LHCN-M2 (cell line): ENCODE measurements around the gene CLTRN. TPM values are rescaled to one million over a fixed set of nuclear protein-coding genes. Genes with fewer than 3 reads are reported as not detected.
A peak's percentile ranks its signal among the peaks of the same experiment; 100 is the strongest.
"Not testable (repeated sequence)": the region's sequence is repeated elsewhere in the genome, so short reads cannot be mapped to it uniquely, and the experiment has no call there.

Source experiments
- DNase-seq: peaks from one replicate; pipeline ENCODE4 v3.0.0-alpha.2; 2012; ENCODE audit warnings: low read depth
- polyA plus RNA-seq: library from polyadenylated mRNA; unstranded; fragments of >200 nt; gene quantifications from one replicate; pipeline ENCODE4 v1.2.1, GENCODE V29; 2012; ENCODE audit warnings: missing spikeins
- total RNA-seq: library from RNA; depleted of rRNA; stranded (reverse); fragments of >200 nt; gene quantifications from 2 replicates; pipeline ENCODE4 v1.2.3, GENCODE V29; 2014; rRNA removed

CLTRN gene
- total RNA-seq, result not detected in 2 replicates
- polyA plus RNA-seq, result 0.07 TPM

- DNase-seq, result no peak
Measured at GRCh38 chrX:15664487-15665444, at the start of gene CLTRN. Gene CLTRN, minus strand, starts transcription at chrX:15664805. Its CDS starts 30 bp downstream, at chrX:15664775.

DNA sequence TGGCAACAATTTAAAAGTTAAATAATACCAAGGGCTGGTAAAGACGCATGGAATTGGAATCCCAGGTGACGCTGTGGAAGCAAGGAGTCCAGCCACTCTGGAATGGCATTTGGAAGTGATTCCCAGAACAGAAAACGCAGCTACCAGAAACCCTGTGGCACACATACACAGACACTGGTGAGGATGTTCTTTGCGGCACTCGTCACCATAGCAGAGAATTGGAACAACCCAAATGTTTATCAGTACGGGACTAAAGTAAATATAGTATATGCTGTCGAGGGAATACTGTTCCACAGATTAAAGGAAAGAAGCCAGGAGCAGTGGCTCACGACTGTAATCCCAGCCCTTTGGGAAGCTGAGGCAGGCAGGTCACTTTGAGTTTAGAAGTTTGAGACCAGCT, 39.7 kb upstream of the CLTRN start:
- not testable (repeated sequence) for DNase-seq

DNA sequence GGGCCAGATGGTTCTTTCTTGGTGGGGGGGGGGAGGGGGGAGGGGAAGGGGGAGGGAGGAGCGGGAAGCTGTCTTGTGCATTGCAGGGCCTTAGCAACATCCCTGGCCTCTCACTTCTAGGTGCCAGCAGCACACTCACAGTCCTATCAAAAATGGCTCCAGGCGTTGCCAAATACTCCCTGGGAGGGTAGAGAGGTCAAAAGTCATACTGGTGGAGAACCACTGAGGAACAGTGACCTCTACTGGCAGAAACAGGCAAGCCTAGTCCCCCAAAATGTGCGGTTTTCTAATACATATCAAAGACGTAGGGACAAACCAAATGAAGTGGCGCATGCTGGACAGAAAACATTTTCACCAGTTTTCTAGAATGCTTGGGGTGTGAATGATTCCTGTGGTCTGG, 39.2 kb upstream of the CLTRN start:
- DNase-seq, result not testable (repeated sequence)

DNA sequence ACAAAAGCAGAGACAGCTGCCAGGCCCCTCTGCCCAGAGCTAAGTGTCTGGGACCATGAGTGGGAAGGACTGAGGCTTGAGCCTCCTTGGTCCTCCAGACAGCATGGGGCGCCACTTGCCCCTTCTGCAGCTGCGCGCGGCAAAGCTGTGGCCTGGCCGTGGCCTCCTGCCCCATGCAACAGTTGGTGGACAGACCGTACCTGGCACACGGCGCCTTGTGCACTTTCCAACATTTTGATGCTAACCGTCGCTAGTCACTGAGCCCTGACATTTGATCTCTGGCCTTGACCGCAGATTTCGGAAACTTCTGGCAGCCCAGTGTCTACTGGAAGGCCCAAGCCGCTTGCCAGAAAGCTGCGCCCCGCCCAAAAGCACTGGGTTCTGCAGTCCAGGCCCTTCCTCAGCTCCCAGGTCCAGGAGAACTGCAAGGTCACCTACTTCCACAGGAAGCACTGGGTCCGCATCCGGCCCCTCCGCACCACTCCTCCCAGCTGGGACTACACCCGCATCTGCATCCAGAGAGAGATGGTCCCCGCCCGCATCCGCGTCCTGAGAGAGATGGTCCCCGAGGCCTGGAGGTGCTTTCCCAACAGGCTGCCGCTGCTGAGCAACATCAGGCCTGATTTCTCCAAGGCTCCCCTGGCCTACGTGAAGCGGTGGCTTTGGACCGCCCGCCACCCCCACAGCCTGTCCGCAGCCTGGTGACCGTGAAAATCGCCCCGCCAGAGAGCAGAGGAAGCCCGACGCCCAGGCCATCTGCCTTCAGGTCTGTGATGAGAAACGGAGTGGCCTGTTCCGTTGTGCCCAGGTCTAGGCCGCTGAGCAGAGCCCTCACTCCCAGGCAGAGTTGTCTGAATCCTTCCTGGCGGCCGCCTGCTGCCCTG, 38.1 kb upstream of the CLTRN start:
- no peak for DNase-seq

GRCh38 chrX:15696516-15696915, 31.9 kb upstream of the CLTRN start:
- no peak for DNase-seq

DNA sequence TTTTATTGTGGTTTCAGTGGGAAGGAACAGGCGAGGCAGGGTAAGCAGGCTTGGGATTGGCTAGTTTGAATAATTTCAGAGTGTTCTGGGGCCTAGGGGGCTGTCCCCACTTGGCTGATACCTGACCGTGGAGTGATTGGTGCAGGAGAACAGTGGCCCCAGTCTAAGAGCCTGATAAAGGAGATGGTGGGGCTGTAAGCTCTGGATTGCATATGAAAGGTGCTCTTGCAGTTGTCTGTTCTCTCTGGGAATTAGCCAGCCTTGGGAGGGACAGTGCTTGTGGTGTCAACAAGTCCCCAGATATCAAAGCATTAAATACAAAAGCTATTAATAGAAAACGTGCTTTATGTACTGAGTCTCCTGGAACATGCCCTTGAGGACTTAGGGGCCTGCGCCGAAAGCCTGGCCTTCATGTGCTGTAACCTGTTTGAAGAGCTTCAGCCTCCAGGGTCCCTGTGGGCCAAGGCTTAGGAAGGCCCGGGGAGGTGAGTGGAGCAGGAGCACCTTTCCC, 30.4 kb upstream of the CLTRN start:
- DNase-seq, result no peak

- peak; percentile 49 for DNase-seq
Measured at GRCh38 chrX:15686818-15687685, 22.4 kb upstream of the CLTRN start.

DNA sequence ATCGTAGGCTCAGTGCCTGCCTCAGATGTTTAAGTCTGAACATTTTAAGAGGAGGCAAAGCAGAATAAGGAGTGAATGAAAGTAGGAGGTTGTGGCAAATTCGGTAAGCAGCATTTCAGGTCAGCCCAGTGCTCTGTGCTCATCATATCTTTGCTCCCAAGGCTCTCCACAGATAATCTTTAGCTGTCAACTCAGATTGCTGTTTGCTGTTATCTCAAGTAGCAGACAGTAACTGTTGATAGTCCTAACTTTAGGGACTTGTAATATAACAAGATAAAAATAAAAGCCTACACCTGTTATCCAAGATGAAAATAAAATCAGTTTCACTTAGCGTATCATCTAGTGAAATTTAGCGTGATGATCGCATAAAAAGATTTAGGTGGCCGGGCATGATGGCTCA, 18.6 kb upstream of the CLTRN start:
- no peak for DNase-seq

GRCh38 chrX:15681433-15681832, 16.8 kb upstream of the CLTRN start:
- DNase-seq, result no peak

DNA sequence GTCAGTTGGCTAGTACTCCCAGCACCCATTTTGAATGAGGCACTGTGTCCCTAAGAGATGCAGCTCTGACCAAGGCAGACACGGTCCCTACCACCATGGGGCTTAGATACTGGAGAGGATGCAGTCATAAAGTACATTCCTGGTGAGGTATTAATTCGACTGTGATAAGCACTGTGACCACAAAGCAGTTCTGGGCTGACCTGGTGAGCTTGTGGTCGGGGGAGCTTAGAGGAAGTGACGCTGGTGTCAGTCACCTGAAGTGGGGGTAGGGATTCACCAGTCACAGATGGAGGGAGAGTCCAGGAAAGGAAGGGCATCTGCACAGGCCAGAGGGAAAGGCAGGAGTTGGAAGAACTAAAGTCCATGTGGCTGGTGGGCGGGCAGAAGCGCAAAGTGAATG, 15.8 kb upstream of the CLTRN start:
- DNase-seq, result peak; percentile 35

GRCh38 chrX:15679246-15679645, 14.6 kb upstream of the CLTRN start:
- DNase-seq, result no peak

DNA sequence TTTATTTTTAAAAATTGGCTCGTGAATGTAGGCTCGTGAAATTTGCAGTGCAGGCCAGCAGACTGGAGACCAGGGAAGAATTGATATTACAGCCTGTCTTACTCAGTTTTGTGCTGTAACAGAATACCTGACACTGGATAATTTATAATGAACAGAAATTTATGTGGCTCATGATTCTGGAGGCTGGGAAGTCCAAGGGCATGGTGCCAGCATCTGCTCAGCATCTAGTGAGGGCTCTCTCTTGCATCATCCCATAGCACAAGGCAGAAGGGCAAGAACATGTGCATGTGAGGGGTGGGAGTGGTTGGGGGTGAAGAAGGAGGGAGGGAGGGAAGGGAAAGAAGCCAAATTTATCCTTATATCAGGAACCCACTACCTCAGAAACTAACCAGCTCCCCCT, 13.7 kb upstream of the CLTRN start:
- no peak for DNase-seq

GRCh38 chrX:15676886-15677285, 12.3 kb upstream of the CLTRN start:
- DNase-seq, result no peak

DNA sequence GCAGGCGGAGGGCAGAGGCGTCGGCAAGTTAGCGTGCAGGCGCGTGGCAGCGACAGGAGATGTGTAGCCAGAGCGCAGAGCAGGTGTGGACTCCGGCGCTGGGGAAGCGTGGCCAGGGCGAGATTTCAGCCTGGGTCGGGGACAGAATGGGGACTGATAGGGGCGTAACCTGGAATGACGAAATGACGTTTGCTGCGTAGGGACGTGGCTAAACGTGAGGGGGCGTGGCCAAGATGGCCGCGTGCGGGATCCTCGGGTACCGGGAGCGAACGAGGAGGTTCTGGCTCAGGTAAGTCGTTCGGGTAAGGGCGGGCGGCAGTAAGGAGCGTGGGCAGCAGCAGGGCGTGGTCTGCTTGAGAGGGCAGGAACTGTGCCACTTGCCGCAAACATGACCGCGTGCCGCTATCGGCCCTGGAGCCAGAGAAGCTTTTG, 10.9 kb upstream of the CLTRN start:
- no peak for DNase-seq

DNA sequence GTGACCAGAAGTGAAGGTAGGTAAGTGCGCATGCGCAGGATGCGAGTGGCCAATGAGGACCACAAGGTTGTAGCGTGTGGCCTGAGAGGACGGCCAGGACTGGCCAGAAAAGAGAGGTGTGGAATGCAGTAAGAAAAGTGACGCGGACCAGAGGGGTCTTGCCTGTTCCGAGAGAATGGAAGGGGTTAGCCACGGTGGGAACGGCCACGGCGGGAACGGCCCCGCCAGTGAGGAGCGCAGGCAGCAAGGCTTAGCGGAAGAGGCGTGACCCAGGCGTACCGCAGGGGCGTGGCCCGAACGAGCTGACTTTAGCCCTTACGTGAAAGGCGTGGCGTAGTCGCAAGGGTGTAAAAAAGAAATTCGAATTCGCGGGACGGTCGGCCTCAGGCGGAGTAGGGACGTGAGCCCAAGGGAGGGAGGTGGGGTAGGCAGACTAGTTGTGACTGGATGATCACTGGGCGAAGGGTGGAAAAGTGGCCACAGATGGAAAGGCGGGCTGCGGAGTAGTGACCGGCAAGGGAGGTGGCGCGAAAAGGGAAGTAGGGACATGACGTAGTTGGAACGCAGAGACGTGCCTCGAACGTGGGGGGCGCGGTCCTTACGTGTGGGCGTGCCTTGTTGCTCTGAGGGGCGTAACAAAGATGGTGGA, 10.4 kb upstream of the CLTRN start:
- DNase-seq, result peak; percentile 87

- DNase-seq, result no peak
Measured at GRCh38 chrX:15674514-15674840, 9.9 kb upstream of the CLTRN start.

DNA sequence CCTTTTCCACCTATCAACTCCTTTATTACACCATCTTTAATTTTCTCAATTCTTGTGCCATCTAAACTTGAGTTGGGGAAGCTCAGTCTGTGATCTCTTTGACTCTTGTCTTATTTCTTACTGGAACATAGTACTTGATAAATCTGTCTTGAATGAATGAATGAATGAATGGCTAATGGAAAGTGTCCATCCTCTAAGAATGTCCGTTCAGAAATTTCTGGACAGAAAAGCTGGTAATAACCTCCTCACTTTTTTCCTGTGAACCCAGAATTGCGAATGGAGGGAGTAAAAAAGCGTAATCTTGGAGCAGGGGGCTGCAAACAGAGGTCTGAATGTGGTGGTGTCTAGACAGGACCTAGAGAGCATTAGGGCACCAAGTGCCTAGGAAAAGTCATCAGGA, 9.4 kb upstream of the CLTRN start:
- no peak for DNase-seq

- DNase-seq, result no peak
Measured at GRCh38 chrX:15672881-15673280, 8.3 kb upstream of the CLTRN start.

GRCh38 chrX:15663439-15663838, 1.2 kb downstream of the CLTRN start:
- DNase-seq, result no peak

DNA sequence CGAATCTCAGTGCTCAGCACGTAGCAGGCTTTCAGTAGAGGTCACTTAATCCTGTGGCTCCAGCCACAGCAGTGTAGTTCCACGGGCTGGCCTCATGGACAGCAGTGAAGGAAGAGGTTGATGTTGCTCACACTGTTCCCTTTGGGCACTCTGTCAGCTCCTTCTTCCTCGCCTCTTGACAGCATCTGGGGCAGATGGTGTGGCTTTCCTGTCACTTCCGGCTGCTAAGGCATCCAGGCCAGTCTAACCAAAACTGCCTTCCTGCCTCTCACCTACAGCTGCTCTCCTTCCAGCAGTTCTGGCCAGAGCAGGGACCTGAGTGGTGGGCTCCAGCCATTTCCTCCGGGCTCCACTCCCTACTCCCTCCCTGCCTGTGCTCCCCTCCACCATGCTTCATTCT, 9.8 kb downstream of the CLTRN start:
- DNase-seq, result not testable (repeated sequence)

GRCh38 chrX:15653961-15654360, 10.6 kb downstream of the CLTRN start:
- no peak for DNase-seq
